Activated CD4-positive, alpha-beta T cell treated with anti-CD3 and anti-CD28 coated beads, Interleukin-2, amount 50 U/mL, for 16 hours (primary cell): ENCODE measurements around the gene ARHGEF28.

Experiments
- DNase-seq: peaks from one replicate; pipeline ENCODE4 v3.0.0-alpha.2; 2020

Gene ARHGEF28

DNA sequence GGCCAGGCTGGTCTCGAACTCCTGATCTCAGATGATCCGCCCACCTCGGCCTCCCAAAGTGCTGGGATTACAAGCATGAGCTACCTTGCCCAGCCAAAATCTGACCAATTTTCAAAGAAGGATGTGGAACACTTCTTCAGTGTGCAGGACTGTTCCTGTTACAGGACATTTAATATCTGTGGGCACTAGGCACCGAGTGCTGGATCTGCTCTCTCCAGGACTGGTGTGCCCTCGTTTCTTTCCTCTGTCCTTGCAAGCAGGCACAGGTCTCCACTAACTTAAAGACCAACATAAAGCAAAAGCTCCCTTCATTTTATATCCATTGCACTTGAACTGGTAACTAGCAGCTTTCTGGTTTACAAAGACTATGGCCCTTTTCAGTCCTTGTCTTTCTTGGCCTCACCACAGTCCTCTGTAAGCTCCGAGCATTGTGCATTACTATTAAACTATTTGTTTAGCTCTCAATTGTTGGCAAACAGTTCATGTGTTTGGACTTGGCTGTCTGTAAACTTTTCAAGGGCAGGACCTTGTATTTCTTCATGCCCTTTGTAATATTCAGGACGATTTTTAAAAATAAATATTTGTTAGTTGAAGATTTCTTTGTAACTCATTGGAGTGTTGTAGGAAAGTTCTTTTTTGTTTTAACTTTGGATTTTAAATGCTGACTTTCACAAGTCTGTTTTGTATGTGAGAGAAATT lies 37.3 kb downstream of the ARHGEF28 start:
- no peak for DNase-seq

DNA sequence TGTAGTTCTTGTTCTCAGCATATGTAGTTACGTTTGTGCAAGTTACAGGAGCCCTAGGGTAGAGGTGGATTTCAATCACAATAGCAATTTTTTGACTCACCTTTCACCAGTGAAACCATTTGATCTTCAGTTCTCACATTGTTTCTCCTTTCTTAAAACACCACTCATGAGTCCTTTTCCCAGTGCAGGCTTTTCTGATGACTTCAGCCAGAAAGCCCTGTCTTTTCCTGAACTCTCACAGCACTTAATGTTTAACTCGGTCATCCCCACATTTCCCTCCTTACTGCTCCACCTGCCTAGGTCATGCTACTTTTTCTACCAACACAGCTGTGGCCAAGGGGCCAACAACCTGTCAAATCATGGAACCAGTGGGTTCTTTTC lies 37.9 kb downstream of the ARHGEF28 start:
- DNase-seq: no peak

DNA sequence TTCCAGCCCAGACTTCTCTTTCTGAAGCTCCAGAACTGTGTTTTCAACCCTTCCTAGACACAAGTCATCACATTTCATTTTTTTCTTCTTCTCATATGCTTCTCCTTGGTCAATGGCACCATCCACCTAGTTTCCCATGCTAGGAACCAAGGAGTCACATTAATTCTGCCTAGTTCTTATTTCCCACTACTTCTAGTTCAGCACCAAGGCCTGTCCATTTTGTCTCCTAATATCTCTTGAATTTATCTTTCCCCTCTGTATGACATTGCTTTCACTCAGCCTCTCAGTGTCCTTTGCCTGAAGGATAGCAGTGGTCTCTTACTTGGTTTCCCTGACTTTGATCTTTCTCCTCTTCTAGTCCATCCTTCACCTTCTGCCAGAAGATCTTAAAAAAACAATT lies 38.8 kb downstream of the ARHGEF28 start:
- no peak for DNase-seq

GRCh38 chr5:73666891-73667290 lies 40.9 kb downstream of the ARHGEF28 start:
- no peak for DNase-seq

DNA sequence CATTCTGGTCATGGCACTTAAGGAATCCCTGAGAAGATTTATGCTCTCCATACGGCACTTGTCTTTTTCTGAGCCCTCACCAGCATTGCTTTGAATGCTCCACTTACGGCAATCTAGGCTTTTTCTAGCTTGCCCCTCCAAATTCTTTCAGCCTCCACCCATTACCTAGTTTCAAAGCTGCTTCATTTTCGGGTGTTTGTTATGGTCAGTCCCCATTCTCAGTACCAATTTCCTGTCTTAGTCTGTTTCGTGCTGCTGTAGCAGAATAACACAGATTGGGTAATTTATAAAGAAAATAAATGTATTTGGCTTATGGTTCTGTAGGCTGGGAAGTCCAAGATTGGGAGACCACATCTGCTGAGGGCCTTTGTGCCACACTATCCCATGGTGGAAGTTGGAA lies 42.0 kb downstream of the ARHGEF28 start:
- no peak for DNase-seq

GRCh38 chr5:73668486-73669111 lies 42.6 kb downstream of the ARHGEF28 start:
- no peak for DNase-seq

- DNase-seq: no peak
These were observed 44.7 kb downstream of the ARHGEF28 start for GRCh38 chr5:73670731-73671130.

DNA sequence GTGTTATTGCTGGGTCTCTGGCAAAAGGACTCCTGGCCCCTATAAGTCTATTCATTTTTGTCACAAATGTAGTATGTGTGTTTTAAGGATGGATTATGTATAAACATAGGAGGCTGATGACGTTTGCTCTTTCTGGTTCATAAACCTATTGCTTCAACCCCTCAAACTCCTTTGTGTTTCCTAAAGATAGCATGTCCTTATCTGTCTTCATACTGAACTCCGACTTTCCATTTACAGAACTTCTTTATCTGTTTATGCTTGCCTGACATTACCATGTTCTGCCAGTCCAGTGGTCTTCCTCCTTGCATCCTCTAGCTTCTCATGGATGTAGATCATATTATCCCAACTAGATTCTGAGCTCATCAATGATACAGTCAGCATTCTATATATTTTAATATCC lies 46.1 kb downstream of the ARHGEF28 start:
- no peak for DNase-seq

GRCh38 chr5:73673161-73673591 lies 47.2 kb downstream of the ARHGEF28 start:
- DNase-seq: no peak

DNA sequence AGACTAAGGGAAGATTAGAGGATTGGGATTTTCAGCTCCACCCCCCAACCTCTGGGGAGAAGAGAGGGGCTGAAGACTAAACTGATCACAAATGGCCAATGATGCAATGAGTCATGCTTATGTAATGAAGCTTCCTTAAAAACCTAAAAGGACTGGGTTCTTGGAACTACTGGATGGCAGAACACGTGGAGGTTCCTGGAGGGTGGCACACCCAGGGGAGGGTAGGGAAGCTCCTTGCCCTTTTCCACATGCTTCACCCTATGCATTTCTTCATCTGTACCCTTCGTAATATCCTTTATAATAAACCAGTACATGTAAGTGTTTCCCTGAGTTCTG lies 48.6 kb downstream of the ARHGEF28 start:
- DNase-seq: no peak

DNA sequence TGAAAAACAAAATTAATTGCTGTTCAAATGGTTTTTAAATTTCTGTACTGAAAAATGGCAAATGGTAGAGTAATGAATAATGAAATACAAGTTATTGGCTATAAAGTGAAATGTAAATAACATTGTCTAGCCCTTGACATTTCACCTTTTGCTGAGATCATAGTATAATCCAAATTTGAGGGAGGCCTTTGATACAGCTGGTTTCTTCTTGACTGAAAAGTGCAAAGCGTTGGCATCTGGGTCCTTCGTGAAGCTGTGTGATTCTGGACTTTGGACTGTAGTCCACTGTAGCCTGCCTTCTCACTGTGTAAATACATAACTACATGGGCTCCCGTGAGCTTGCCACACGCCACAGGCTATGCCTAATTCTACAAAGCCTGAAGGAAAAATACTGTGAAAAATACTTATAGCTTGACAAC lies 52.3 kb downstream of the ARHGEF28 start:
- no peak for DNase-seq

DNA sequence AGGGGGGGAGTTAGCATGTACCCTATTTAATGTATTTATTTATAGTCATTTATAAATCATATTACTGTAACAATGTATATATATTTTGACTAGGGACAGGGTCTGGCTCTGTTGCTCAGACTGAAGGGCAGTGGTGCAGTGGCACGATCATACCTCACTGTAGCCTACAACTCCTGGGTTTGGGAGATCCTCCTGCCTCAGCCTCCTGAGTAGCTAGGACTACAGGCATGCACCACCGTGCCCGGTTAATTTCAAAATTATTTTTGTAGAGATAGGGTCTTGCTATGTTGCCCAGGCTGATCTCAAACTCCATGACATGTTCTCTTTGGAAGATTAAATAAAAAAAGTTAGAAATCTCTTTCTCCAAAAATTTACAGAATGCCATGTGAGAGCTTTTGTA lies 52.8 kb downstream of the ARHGEF28 start:
- DNase-seq: no peak

GRCh38 chr5:73682176-73682575 lies 56.2 kb downstream of the ARHGEF28 start:
- no peak for DNase-seq

DNA sequence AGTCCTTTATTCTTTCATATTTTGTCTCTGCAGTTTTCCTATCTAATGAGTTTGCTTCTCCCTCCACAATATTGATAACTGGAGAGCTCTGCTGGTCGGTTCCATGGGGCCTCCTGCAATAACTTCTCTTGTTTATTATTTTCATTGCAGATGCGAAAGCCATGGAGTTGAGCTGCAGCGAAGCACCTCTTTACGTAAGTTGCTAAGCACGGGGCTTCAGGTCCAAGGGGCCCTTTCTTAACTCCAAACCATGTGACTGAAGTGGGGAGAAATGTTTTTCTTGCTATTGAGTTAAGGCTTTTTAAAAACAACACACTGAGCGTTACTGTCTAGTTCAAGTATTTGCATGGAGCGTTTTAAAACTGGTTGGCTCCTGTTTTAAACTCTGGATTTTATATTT lies 58.7 kb downstream of the ARHGEF28 start:
- DNase-seq: no peak

- no peak for DNase-seq
These were observed 60.9 kb downstream of the ARHGEF28 start for GRCh38 chr5:73686912-73687311.

DNA sequence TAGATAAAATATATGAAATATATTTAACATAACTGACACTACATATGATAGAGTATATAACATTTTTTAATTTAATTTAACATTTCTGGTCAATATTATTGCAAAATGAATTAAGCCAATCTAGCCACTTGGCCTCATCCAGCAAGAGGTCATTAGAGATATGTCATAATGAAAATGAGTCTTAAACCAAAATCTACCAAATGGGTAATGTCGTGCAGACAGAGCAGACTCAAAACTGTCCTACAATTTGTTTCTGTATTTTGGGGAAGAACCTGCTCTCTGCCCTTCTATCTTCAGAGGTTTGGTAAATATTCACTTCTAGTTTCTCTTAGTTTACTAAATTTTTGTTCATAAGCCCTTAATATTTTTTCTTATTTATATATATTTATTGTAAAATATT lies 61.4 kb downstream of the ARHGEF28 start:
- no peak for DNase-seq

- DNase-seq: no peak
These were observed 64.0 kb downstream of the ARHGEF28 start for GRCh38 chr5:73690015-73690414.

GRCh38 chr5:73691302-73692080 lies 65.5 kb downstream of the ARHGEF28 start:
- no peak for DNase-seq

DNA sequence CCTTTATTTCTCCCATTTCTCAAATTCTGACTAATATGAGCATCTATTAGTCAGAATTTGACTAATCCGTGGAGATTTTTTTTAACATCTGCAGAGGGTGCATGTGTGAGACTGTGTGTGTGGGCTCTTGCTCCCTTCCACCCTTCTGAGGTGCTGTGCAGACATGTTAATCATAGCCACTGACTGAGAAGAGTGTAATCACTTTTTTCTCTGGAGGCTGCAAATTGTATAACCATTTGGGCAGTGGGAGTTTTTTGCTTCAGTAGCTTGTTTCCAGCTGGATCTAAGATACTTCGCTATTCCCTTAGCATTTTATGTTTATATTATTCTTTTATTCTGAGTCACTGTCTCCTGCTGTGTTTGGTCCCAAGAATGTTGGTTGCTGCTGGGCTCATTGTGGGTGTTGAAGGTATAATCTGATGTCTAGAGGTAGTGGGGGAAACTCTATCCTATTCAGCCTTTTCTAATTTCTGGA lies 66.2 kb downstream of the ARHGEF28 start:
- DNase-seq: peak; percentile 8

GRCh38 chr5:73692981-73693380 lies 67.0 kb downstream of the ARHGEF28 start:
- no peak for DNase-seq

- DNase-seq: peak; percentile 5
These were observed 67.6 kb downstream of the ARHGEF28 start for GRCh38 chr5:73693573-73694061.

- DNase-seq: peak; percentile 42
These were observed 68.1 kb downstream of the ARHGEF28 start for GRCh38 chr5:73694089-73694488.

DNA sequence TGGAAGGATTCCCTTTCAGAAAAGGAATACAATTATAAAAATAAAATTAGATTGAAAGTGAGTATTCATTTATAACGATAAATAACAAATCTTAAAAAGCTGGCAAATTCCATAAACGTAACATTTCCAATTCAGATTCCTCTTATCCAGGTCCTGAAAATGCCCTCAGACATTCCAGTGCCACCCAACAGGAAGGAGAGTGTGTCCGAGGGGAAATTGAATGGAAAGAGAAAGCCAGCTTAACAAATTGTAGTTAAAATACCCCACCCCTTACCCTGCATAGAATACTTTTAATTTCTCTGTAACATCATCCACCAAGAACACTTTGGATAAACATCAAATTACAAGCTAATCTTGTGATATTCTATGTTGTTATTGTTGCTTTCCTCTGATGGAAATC lies 72.0 kb downstream of the ARHGEF28 start:
- DNase-seq: no peak

DNA sequence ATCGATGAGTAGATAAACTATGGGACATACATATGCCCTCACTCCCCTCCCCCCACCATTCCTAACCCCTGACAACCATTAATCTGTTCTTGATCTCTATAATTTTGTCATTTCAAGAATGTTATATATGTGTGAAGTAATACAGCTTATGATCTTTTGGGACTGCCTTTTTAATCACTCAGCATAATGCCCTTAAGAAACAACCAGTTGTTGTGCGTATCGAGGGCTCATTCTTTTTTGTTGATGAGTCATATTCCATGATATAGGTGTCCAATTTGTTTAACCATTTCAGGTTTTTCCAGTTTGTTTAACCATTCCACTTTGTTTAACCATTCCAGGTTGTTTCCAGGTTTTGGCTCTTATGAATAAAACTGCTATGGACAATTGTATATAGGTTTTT lies 75.6 kb downstream of the ARHGEF28 start:
- DNase-seq: no peak
